Ascending aorta (tissue), 2 donors: Measurements from ENCODE around the gene SNX24. TPM values are rescaled to one million over a fixed set of nuclear protein-coding genes. Genes with fewer than 3 reads are reported as not detected.

Source experiments
- DNase-seq, 2 donors: peaks; one replicate each; pipeline ENCODE4 v3.0.0-alpha.2; 2019; ENCODE audit warnings: low spot score in 2 of 2
- H3K27ac ChIP-seq, 2 donors: fragments of 200-600 bp; sonication (generic); one replicate each; pipeline ENCODE4 v1.5.1; 2016 to 2017; ENCODE audit warnings: mild to moderate bottlenecking in 1 of 2
- H3K27me3 ChIP-seq: fragments of 200-600 bp; sonication (generic); one replicate; pipeline ENCODE4 v1.5.1; 2017
- H3K36me3 ChIP-seq, 2 donors: fragments of 200-600 bp; sonication (generic); one replicate each; pipeline ENCODE4 v1.5.1; 2016
- H3K4me1 ChIP-seq, 2 donors: fragments of 200-600 bp; sonication (generic); one replicate each; pipeline ENCODE4 v1.5.1; 2016 to 2017; ENCODE audit warnings: mild to moderate bottlenecking in 1 of 2
- H3K4me3 ChIP-seq, 2 donors: fragments of 200-600 bp; sonication (generic); one replicate each; pipeline ENCODE4 v1.5.1; 2016 to 2017; ENCODE audit warnings: mild to moderate bottlenecking in 1 of 2
- H3K9me3 ChIP-seq, 2 donors: fragments of 200-600 bp; sonication (generic); one replicate each; pipeline ENCODE4 v1.5.1; 2016
- intact Hi-C: fragments of 100-400 bp; cut with DNase I; formaldehyde crosslinking; loops from one replicate; pipeline ENCODE4 v1.15.1; 2023
- total RNA-seq: library from RNA; depleted of rRNA; stranded (reverse); fragments of >200 nt; gene quantifications from one replicate; pipeline ENCODE4 v1.1.0, GENCODE V29; 2016
- TF ChIP-seq, protein P1 (sequence below), 3 experiments: fragments of 200-600 bp in 2 of 3; fragments of 450-650 bp in 1 of 3; sonication (generic) in 2 of 3; IDR thresholded peaks; one replicate each; pipeline ENCODE4 v1.5.1; 2016 to 2019; ENCODE audit warnings: antibody characterized with exemption in 3 of 3, mild to moderate bottlenecking in 1 of 3, moderate library complexity in 1 of 3

Gene SNX24
- total RNA-seq, 1 donor from 2014 or later: 21.1 TPM

DNA sequence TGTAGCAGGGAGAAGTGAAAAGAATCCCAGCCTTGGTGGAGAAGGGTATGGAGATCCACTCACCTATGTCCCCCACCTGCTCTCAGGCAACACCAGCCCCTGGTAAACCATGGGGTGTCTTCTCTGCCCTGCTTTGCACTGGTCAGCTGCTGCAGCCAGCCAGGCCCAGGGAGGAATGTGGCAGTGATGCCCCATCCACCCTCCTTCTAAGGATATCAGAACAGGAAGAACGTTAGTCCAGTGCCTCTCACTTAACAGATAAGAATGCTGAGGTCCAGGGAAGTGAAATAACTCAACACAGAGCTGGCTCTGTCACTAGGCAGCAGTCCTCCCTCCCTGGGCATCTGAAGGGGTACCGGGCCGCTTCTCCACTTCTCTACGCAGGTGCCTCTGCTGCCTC lies 200.8 kb downstream of the SNX24 start:
- intact Hi-C loops: no loop called here
- peaks cover 0 to 4% of the 10 kb centered on the region in 2 donors for H3K9me3 ChIP-seq
- H3K4me1 ChIP-seq: no peaks in the 10 kb centered on the region
- no peak overlapping the region for H3K4me3 ChIP-seq
- TF ChIP-seq, protein P1, sequence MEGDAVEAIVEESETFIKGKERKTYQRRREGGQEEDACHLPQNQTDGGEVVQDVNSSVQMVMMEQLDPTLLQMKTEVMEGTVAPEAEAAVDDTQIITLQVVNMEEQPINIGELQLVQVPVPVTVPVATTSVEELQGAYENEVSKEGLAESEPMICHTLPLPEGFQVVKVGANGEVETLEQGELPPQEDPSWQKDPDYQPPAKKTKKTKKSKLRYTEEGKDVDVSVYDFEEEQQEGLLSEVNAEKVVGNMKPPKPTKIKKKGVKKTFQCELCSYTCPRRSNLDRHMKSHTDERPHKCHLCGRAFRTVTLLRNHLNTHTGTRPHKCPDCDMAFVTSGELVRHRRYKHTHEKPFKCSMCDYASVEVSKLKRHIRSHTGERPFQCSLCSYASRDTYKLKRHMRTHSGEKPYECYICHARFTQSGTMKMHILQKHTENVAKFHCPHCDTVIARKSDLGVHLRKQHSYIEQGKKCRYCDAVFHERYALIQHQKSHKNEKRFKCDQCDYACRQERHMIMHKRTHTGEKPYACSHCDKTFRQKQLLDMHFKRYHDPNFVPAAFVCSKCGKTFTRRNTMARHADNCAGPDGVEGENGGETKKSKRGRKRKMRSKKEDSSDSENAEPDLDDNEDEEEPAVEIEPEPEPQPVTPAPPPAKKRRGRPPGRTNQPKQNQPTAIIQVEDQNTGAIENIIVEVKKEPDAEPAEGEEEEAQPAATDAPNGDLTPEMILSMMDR (IDR thresholded peaks at IDR 0.05): no peak
- DNase-seq: no peak
- H3K27ac ChIP-seq: no peak overlapping the region
- no peaks in the 10 kb centered on the region for H3K36me3 ChIP-seq
- no peaks in the 10 kb centered on the region for H3K27me3 ChIP-seq

- Histone ChIP-seq H3K4me3 (no peak overlapping the region), H3K9me3 (peaks cover 3 to 4% of the 10 kb centered on the region in 2 donors), H3K27ac (no peak overlapping the region), H3K27me3 (no peaks in the 10 kb centered on the region), H3K36me3 (no peaks in the 10 kb centered on the region), H3K4me1 (no peaks in the 10 kb centered on the region)
- no peak for DNase-seq
- TF ChIP-seq, protein P1 (IDR thresholded peaks at IDR 0.05): no peak
- intact Hi-C loops: no loop called here
These were observed 202.3 kb downstream of the SNX24 start for GRCh38 chr5:123047706-123048105.

DNA sequence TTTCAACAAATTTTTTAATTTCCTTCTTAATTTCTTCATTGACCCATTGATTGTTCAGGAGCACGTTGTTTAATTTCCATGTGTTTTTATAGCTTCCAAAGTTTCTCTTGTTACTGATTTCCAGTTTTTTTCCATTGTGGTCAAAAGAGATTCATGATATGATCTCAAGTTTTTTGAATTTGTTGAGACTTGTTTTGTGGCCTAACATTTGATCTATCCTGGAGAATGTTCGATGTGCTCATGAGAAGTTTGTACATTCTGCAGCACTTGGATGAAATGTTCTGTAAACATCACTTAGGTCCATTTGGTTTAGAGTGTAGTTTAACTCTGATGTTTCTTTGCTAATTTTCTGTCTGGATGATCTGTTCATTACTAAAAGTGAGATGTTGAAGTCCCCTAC lies 205.8 kb downstream of the SNX24 start:
- no peaks in the 10 kb centered on the region for H3K4me1 ChIP-seq
- intact Hi-C loops: no loop called here
- no peaks in the 10 kb centered on the region for H3K36me3 ChIP-seq
- H3K27ac ChIP-seq: no peak overlapping the region
- H3K4me3 ChIP-seq: no peak overlapping the region
- H3K9me3 ChIP-seq: peaks cover 3 to 4% of the 10 kb centered on the region in 2 donors
- DNase-seq: no peak
- TF ChIP-seq, protein P1 (IDR thresholded peaks at IDR 0.05): no peak
- H3K27me3 ChIP-seq: no peaks in the 10 kb centered on the region

Other genes starting within 250 kb of the SNX24 start
- gene SNX2, start 70.5 kb upstream of the SNX24 start, total RNA-seq: 15.6 TPM
- gene PPIC, start 191.1 kb downstream of the SNX24 start, total RNA-seq: 29.3 TPM
- gene PRDM6, start 243.6 kb downstream of the SNX24 start, total RNA-seq: 8.4 TPM